RCC 7860 (cell line): ENCODE measurements around the gene KRT31.
"Not testable (repeated sequence)": the region's sequence is repeated elsewhere in the genome, so short reads cannot be mapped to it uniquely, and the experiment has no call there.

Experiments
- DNase-seq: peaks from one replicate; pipeline ENCODE4 v3.0.0-alpha.2; 2015; ENCODE audit warnings: low spot score
- FAIRE-seq: peaks from 2 replicates; lab custom pipeline; 2012; peaks lifted over from hg19 to GRCh38; lab: Jason Lieb, UNC

Gene KRT31

DNA sequence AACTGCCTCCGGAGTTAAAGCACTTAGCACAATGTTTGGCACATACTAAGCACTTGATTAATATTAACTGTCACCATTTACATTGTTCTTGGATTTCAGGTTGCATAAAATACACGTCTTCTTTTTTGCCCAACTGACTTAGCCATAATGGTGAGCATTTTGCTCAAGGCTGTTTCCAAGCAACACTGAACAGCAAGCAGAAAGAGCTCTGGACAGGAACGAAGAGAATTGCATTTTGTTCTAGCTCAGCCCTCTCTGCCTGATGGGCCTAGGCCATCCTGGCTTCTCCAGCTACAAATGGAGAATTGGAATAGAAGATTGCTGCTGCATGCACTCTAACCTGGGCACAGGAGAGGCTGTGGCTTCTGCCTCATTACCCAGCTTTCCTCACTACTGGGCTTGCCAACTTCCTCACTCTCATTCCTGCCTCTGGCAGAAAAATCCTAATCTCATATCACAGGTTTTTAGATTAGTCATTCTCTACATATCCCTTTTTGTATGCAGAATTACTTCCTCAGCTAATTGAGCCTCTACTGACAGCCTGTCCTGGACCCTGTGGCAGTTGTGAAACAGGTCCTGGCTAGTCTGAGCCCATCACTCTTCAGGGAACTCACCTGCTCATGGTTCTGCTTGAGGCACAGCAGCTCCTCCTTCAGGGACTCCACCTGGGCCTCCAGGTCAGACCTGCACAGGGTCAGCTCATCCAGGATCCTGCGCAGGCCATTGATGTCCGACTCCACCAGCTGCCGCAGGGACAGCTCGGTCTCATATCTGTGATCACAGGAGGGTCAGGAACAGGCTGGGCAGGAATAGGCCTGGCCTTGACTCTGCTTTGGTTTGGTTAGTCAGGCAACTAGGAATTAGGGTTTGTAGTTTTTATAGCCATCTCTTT is 49.3 kb downstream of the KRT31 start:
- DNase-seq (no peak), FAIRE-seq (no peak)

DNA sequence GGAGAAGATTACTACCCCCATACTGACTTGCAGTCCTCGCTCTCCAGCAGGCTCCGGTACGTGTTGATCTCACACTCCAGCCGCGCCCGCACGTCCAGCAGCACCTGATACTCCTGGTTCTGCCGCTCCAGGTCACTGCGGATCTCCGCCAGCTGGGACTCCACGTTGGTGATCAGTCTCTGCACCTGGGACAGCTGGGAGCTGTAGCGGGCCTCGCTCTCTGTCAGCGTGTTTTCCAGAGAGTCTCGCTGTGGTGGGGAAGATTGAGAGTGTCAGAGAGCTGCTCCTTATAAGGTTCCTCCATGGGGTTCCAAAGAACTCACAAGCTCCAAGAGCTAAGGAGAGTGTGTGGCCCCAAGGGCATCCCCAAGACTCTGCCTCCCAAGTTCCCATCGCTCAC is 51.0 kb downstream of the KRT31 start:
- not testable (repeated sequence) for FAIRE-seq

DNA sequence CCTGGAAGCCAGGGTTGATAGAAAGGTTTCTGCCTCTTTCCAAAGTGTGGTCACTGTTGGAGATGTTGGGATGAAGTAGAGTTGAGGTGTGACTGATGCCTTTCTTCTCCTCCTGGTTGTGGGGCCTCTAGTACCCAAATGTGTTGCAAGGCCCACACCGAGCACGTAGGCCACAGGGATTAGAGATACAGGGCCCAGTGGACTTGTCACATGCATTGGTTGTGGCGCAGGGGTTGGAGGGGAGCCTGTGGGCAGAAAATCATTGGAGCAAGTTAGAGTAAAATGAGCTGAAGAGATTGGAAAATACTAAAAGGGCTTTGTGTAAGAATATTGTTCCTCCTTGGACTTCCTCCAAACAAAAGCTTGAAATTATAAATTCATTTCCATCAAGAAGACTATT is 51.4 kb downstream of the KRT31 start:
- no peak for FAIRE-seq

More for the DNA sequence above, 51.0 kb downstream of the KRT31 start:
- DNase-seq: not testable (repeated sequence)

More for the DNA sequence above, 51.4 kb downstream of the KRT31 start:
- no peak for DNase-seq
